Gastrocnemius medialis (tissue), 4 donors: ENCODE results near the gene NCAPD3.

Experiments used
- CTCF ChIP-seq, 5 experiments: fragments of 450-650 bp in 3 of 5; fragments of 200-600 bp in 2 of 5; sonication (generic) in 2 of 5; IDR thresholded peaks in 4 of 5; conservative IDR thresholded peaks in 1 of 5; 1 replicate in 4 of 5; 2 replicates in 1 of 5; pipeline ENCODE4 v1.5.1; 2016 to 2019; ENCODE audit warnings: antibody characterized with exemption in 5 of 5, mild to moderate bottlenecking in 3 of 5, moderate library complexity in 3 of 5
- POLR2A ChIP-seq, 2 donors: fragments of 450-650 bp; IDR thresholded peaks; one replicate each; pipeline ENCODE4 v1.6.1; 2017; ENCODE audit warnings: antibody characterized with exemption in 2 of 2, mild to moderate bottlenecking in 2 of 2, moderate library complexity in 2 of 2

- TF ChIP-seq CTCF (IDR thresholded peaks at IDR 0.05 in 4 of 5, conservative IDR thresholded peaks at IDR 0.05 in 1 of 5) (no peak), POLR2A (IDR thresholded peaks at IDR 0.05) (no peak)
These were observed 73.4 kb downstream of the NCAPD3 start for GRCh38 chr11:134150195-134150903.
